PC-3 (cell line): ENCODE results near the gene NFIX. TPM values are rescaled to one million over a fixed set of nuclear protein-coding genes. Genes with fewer than 3 reads are reported as not detected.
A peak's percentile ranks its signal among the peaks of the same experiment; 100 is the strongest.

Experiments
- ATAC-seq: fragments of 200-7000 bp; cut with Tn5 transposase; 2 replicates; pipeline ENCODE4 v1.9.1; 2020; ENCODE audit warnings: mild to moderate bottlenecking, moderate library complexity
- BruUV-seq: library from RNA; stranded (reverse); fragments of 400-500 nt; replicated peaks from 2 replicates; lab custom pipeline; 2021; lab: Mats Ljungman, UMichigan
- CTCF ChIA-PET: fragments of 300-600 bp; sonication (Branson Sonifier 250); formaldehyde crosslinking; loops from one replicate; lab custom pipeline; 2022; ENCODE audit warnings: antibody characterized with exemption; lab: Charles Lee
- POLR2A ChIA-PET: fragments of 300-600 bp; sonication (Branson Sonifier 250); formaldehyde crosslinking; loops from one replicate; lab custom pipeline; 2022; ENCODE audit warnings: antibody characterized with exemption; ENCODE audit not compliant: unreplicated experiment; lab: Charles Lee
- DNase-seq: peaks from one replicate; pipeline ENCODE4 v3.0.0-alpha.2; 2015
- H2AFZ ChIP-seq: fragments of 300-600 bp; sonication (generic); 2 replicates; pipeline ENCODE4 v1.6.0; 2016; ENCODE audit warnings: antibody characterized with exemption, low read length
- H3F3A ChIP-seq: fragments of 300-600 bp; sonication (generic); one replicate; pipeline ENCODE4 v1.6.0; 2017; ENCODE audit warnings: antibody characterized with exemption, low read length, control low read depth, mild to moderate bottlenecking; ENCODE audit not compliant: unreplicated experiment
- H3K27ac ChIP-seq: fragments of 300-600 bp; sonication (generic); 2 replicates; pipeline ENCODE4 v1.5.1; 2016; ENCODE audit warnings: mild to moderate bottlenecking, low read length
- H3K27me3 ChIP-seq: fragments of 300-600 bp; sonication (generic); 2 replicates; pipeline ENCODE4 v1.6.1; 2016; ENCODE audit warnings: low read length, mixed read lengths
- H3K36me3 ChIP-seq: fragments of 300-600 bp; sonication (generic); 2 replicates; pipeline ENCODE4 v1.6.1; 2016; ENCODE audit warnings: low read depth, mixed run types, low read length, mixed read lengths
- H3K4me1 ChIP-seq: fragments of 300-600 bp; sonication (generic); 2 replicates; pipeline ENCODE4 v1.5.1; 2016; ENCODE audit warnings: low read length; ENCODE audit not compliant: insufficient read depth
- H3K4me2 ChIP-seq: fragments of 300-600 bp; sonication (generic); 2 replicates; pipeline ENCODE4 v1.6.0; 2016; ENCODE audit warnings: low read length
- H3K4me3 ChIP-seq: fragments of 300-600 bp; sonication (generic); 2 replicates; pipeline ENCODE4 v1.5.1; 2016; ENCODE audit warnings: mild to moderate bottlenecking, low read length, mixed read lengths
- H3K79me2 ChIP-seq: fragments of 300-600 bp; sonication (generic); 2 replicates; pipeline ENCODE4 v1.6.1; 2017; ENCODE audit warnings: low read length, mixed read lengths
- H3K9ac ChIP-seq: fragments of 300-600 bp; sonication (generic); 2 replicates; pipeline ENCODE4 v1.6.0; 2016; ENCODE audit warnings: mild to moderate bottlenecking, low read length
- H3K9me2 ChIP-seq: fragments of 300-600 bp; sonication (generic); replicated peaks from 2 replicates; pipeline ENCODE4 v1.6.1; 2016; ENCODE audit warnings: mixed run types, low read length, mixed read lengths
- H3K9me3 ChIP-seq: fragments of 300-600 bp; sonication (generic); 2 replicates; pipeline ENCODE4 v1.6.1; 2016; ENCODE audit warnings: low read length, mixed read lengths
- H4K20me1 ChIP-seq: fragments of 300-600 bp; sonication (generic); 2 replicates; pipeline ENCODE4 v1.6.1; 2016; ENCODE audit warnings: low read length, mixed read lengths
- CTCF ChIP-seq: fragments of 300-600 bp; sonication (generic); conservative IDR thresholded peaks from 2 replicates; pipeline ENCODE4 v1.5.1; 2017; ENCODE audit warnings: antibody characterized with exemption, low read depth, mild to moderate bottlenecking, low read length
- EZH2 ChIP-seq: fragments of 300-600 bp; sonication (generic); IDR thresholded peaks from one replicate; pipeline ENCODE4 v1.6.1; 2017; ENCODE audit warnings: antibody characterized with exemption, mild to moderate bottlenecking, low read length; ENCODE audit not compliant: unreplicated experiment
- EZH2phosphoT487 ChIP-seq: fragments of 300-600 bp; sonication (generic); IDR thresholded peaks from 2 replicates; pipeline ENCODE4 v1.6.1; 2018; ENCODE audit warnings: mild to moderate bottlenecking, antibody characterized with exemption, low read length, borderline replicate concordance
- intact Hi-C: fragments of 100-400 bp; cut with micrococcal nuclease; formaldehyde crosslinking; loops from 2 replicates; pipeline ENCODE4 v1.9.0; 2023
- total RNA-seq: library from RNA; depleted of rRNA; stranded (reverse); fragments of >200 nt; gene quantifications from 2 replicates; pipeline ENCODE4 v1.2.3, GENCODE V29; 2014

Gene NFIX
- total RNA-seq, 1 experiment from 2014 or later: 43.3 TPM

GRCh38 chr19:13053761-13054625 lies 58.7 kb downstream of the NFIX start:
- ChIA-PET CTCF (interaction anchor here (0.5 to 2.6 kb wide), 7 partner anchors 17 to 277 kb away, joined by 4 to 13 read pairs (median 7); no protein-coding TSS in a partner anchor), POLR2A (interaction anchor here (0.5 to 1.3 kb wide), 5 partner anchors 22 to 1912 kb away, joined by 3 to 24 read pairs (median 6); no protein-coding TSS in a partner anchor)
- Histone ChIP-seq H3K36me3 (no peaks in the 10 kb centered on the region), H4K20me1 (no peaks in the 10 kb centered on the region), H2AFZ (no peak overlapping the region), H3K4me1 (peaks cover 79% of the 10 kb centered on the region), H3K79me2 (peaks cover 70% of the 10 kb centered on the region), H3K27ac (peak overlapping the region; percentile 99), H3F3A (no peaks in the 10 kb centered on the region), H3K27me3 (no peaks in the 10 kb centered on the region), H3K9me3 (no peaks in the 10 kb centered on the region), H3K4me3 (peak overlapping the region; percentile 4; the same call in 1 of the 2 replicates), H3K9me2 (no peaks in the 10 kb centered on the region), H3K4me2 (peak overlapping the region; percentile 59), H3K9ac (peak overlapping the region; percentile 90)
- TSS peak; percentile 84 for BruUV-seq
- DNase-seq (peak; percentile 99), ATAC-seq (peak; percentile 57)
- TF ChIP-seq EZH2: no peak
- no peak for TF ChIP-seq EZH2phosphoT487
- TF ChIP-seq CTCF: no peak
- intact Hi-C loops: loop anchor here (1.0 kb wide), 1 partner anchor 10 kb away; no protein-coding TSS in a partner anchor

GRCh38 chr19:13054626-13055212 lies 59.4 kb downstream of the NFIX start:
- no peak overlapping the region for H2AFZ ChIP-seq
- H3F3A ChIP-seq: no peaks in the 10 kb centered on the region
- ChIA-PET POLR2A (interaction anchor here (0.5 to 1.3 kb wide), 8 partner anchors 23 to 583 kb away, joined by 3 to 13 read pairs (median 4); no protein-coding TSS in a partner anchor), CTCF (interaction anchor here (0.6 to 2.6 kb wide), 8 partner anchors 18 to 277 kb away, joined by 3 to 13 read pairs (median 4); no protein-coding TSS in a partner anchor)
- ATAC-seq (no peak), DNase-seq (no peak)
- no peaks in the 10 kb centered on the region for H4K20me1 ChIP-seq
- peaks cover 79% of the 10 kb centered on the region for H3K4me1 ChIP-seq
- peak overlapping the region; percentile 99 for H3K27ac ChIP-seq
- intact Hi-C loops: no loop called here
- H3K9me3 ChIP-seq: no peaks in the 10 kb centered on the region
- H3K79me2 ChIP-seq: peaks cover 74% of the 10 kb centered on the region
- H3K9ac ChIP-seq: peak overlapping the region; percentile 90
- no peaks in the 10 kb centered on the region for H3K9me2 ChIP-seq
- H3K36me3 ChIP-seq: no peaks in the 10 kb centered on the region
- BruUV-seq: TSS peak; percentile 18
- no peaks in the 10 kb centered on the region for H3K27me3 ChIP-seq
- H3K4me3 ChIP-seq: peak overlapping the region; percentile 4; the same call in 1 of the 2 replicates
- no peak for TF ChIP-seq EZH2
- H3K4me2 ChIP-seq: peak overlapping the region; percentile 59
